Kidney (tissue), 14 donors: ENCODE results near the gene ACTR2. TPM values are rescaled to one million over a fixed set of nuclear protein-coding genes. Genes with fewer than 3 reads are reported as not detected.
A peak's percentile ranks its signal among the peaks of the same experiment; 100 is the strongest.

Experiments
- DNase-seq, 5 donors: peaks; one replicate each; pipeline ENCODE4 v3.0.0-alpha.2; 2013 to 2020
- FAIRE-seq: peaks from 2 replicates; lab custom pipeline; 2012; peaks lifted over from hg19 to GRCh38; lab: Jason Lieb, UNC
- H3K27ac ChIP-seq, 2 donors: one replicate each; pipeline ENCODE4 v1.7.0; 2013; ENCODE audit warnings: low read depth in 2 of 2, low read length in 2 of 2, inconsistent platforms in 1 of 2
- H3K27me3 ChIP-seq: one replicate; pipeline ENCODE4 v1.7.1; 2013; ENCODE audit warnings: low read length, inconsistent platforms; ENCODE audit not compliant: control insufficient read depth, insufficient read depth
- H3K36me3 ChIP-seq, 3 donors: one replicate each; pipeline versions ENCODE4 v1.7.0 to v1.7.1; 2013; ENCODE audit warnings: low read length in 3 of 3, control low read depth in 1 of 3, inconsistent platforms in 1 of 3; ENCODE audit not compliant: insufficient read depth in 3 of 3, control insufficient read depth in 2 of 3
- H3K4me1 ChIP-seq, 3 donors: one replicate each; pipeline versions ENCODE4 v1.7.0 to v1.7.1; 2013; ENCODE audit warnings: low read length in 3 of 3, inconsistent platforms in 1 of 3, low read depth in 1 of 3; ENCODE audit not compliant: control insufficient read depth in 2 of 3, insufficient read depth in 2 of 3
- H3K4me3 ChIP-seq, 3 donors: one replicate each; pipeline versions ENCODE4 v1.7.0 to v1.8.1; 2013; ENCODE audit warnings: low read length in 3 of 3, control low read depth in 1 of 3, inconsistent platforms in 1 of 3
- H3K9ac ChIP-seq, 3 donors: one replicate each; pipeline versions ENCODE4 v1.7.0 to v1.7.1; 2013; ENCODE audit warnings: low read length in 3 of 3, control low read depth in 1 of 3, inconsistent platforms in 1 of 3
- H3K9me3 ChIP-seq, 3 donors: one replicate each; pipeline versions ENCODE4 v1.7.0 to v1.7.1; 2013; ENCODE audit warnings: low read length in 3 of 3, control low read depth in 1 of 3, inconsistent platforms in 1 of 3; ENCODE audit not compliant: control insufficient read depth in 2 of 3, insufficient read depth in 1 of 3
- intact Hi-C: fragments of 100-400 bp; cut with DNase I; formaldehyde crosslinking; loops from one replicate; pipeline ENCODE4 v1.11.1; 2022
- polyA plus RNA-seq: library from polyadenylated mRNA; stranded (reverse); fragments of 350-450 nt; fragmentation: Illumina TruSeq; extraction: RNeasy Lipid Tissue Mini Kit (QIAGEN cat#74804); gene quantifications from one replicate; pipeline ENCODE4 v1.2.3, GENCODE V29; 2014; ENCODE audit warnings: low read depth, low replicate concordance; ENCODE audit not compliant: insufficient read depth
- total RNA-seq: library from RNA; stranded (reverse); fragmentation: NEBNext Ultra II Directional; extraction: Animal tissue kit (Norgen Biotek cat#: 25700); gene quantifications from one replicate; pipeline ENCODE4 v1.2.1, GENCODE V29; 2021
- TF ChIP-seq, protein P1 (sequence below): IDR thresholded peaks from 3 replicates; pipeline ENCODE4 v1.5.1; 2012; ENCODE audit warnings: mild to moderate bottlenecking, moderate library complexity, borderline replicate concordance; ENCODE audit not compliant: insufficient read depth; ENCODE audit errors: extremely low read depth
- donor health status: control.
- donor health status: control.
- donor health status: control.
- donor health status: control.
- donor health status: control.
- donor health status: DM: yes; HTN: yes; CAD: no.
- donor health status: Normal renal cell carcinoma (clear cell type).

ACTR2 gene
- total and polyA plus RNA-seq, 2 donors from 2014 or later, result 38.5 to 230 TPM

DNA sequence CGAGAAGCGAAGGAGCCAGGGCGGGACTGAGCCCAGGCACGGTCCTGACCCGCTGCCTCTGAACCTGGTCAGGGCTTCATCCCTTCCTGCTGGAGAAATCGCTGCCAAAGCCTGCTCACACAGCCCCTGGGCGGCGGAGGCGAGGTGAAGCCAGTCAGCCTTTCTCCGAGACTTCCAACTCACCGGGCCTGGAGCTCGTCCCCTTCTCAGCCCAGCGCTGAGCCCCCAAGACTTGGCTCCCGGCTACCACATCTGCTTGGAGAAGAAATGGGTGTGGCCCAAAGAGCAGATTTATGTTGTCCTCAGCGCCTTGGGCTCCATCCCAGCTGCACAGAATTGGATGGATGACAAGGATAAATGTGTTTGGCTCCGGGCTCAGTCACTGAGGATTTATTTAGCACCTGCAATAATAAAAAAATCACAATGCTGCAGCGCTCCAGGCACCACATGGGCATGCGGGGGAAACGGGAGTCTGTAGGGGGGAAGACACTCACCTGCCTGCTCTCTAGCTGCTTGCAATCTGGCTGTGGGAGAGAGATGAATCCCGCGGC is 64.9 kb downstream of the ACTR2 start:
- Histone ChIP-seq H3K9ac (no peak overlapping the region), H3K27me3 (no peaks in the 10 kb centered on the region), H3K9me3 (no peaks in the 10 kb centered on the region), H3K27ac (no peak overlapping the region), H3K4me3 (no peak overlapping the region), H3K36me3 (no peaks in the 10 kb centered on the region), H3K4me1 (no peaks in the 10 kb centered on the region)
- DNase-seq (peak in 1 of 5 donors; percentile 66), FAIRE-seq (no peak)
- TF ChIP-seq, protein P1, sequence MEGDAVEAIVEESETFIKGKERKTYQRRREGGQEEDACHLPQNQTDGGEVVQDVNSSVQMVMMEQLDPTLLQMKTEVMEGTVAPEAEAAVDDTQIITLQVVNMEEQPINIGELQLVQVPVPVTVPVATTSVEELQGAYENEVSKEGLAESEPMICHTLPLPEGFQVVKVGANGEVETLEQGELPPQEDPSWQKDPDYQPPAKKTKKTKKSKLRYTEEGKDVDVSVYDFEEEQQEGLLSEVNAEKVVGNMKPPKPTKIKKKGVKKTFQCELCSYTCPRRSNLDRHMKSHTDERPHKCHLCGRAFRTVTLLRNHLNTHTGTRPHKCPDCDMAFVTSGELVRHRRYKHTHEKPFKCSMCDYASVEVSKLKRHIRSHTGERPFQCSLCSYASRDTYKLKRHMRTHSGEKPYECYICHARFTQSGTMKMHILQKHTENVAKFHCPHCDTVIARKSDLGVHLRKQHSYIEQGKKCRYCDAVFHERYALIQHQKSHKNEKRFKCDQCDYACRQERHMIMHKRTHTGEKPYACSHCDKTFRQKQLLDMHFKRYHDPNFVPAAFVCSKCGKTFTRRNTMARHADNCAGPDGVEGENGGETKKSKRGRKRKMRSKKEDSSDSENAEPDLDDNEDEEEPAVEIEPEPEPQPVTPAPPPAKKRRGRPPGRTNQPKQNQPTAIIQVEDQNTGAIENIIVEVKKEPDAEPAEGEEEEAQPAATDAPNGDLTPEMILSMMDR, result no peak
- intact Hi-C loops, result no loop called here

- intact Hi-C loops, result no loop called here
- TF ChIP-seq, protein P1, result no peak
- no peaks in the 10 kb centered on the region for H3K36me3 ChIP-seq
- no peaks in the 10 kb centered on the region for H3K27me3 ChIP-seq
- FAIRE-seq (no peak), DNase-seq (no peak)
- no peak overlapping the region for H3K4me3 ChIP-seq
- no peak overlapping the region for H3K9ac ChIP-seq
- no peaks in the 10 kb centered on the region for H3K4me1 ChIP-seq
- H3K9me3 ChIP-seq, result no peaks in the 10 kb centered on the region
- no peak overlapping the region for H3K27ac ChIP-seq
Observed at GRCh38 chr2:65293376-65293775, 65.7 kb downstream of the ACTR2 start.

DNA sequence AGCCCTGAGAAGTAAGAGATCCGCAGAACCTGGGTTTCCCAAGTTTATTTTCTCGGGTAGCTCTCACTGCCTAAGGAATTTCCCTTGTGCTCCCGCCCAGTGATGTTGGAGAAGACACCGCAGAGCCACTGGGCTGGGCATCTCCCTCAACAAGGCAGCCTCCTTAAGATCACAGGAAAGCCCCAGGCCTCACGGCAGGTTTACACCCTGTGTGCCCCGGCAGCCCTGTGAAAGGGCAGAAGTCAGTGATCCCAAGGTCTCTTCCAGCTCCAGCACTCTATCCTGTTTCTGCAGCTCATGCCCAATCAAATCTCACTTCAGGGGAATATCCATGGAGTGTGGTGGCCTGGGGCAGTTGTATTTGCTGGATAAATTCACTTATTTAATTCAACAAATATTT is 66.5 kb downstream of the ACTR2 start:
- TF ChIP-seq, protein P1, result no peak
- FAIRE-seq (no peak), DNase-seq (no peak)
- no peaks in the 10 kb centered on the region for H3K36me3 ChIP-seq
- no peak overlapping the region for H3K4me3 ChIP-seq
- H3K9ac ChIP-seq, result no peak overlapping the region
- no peaks in the 10 kb centered on the region for H3K4me1 ChIP-seq
- no peak overlapping the region for H3K27ac ChIP-seq
- H3K9me3 ChIP-seq, result no peaks in the 10 kb centered on the region
- intact Hi-C loops, result no loop called here
- H3K27me3 ChIP-seq, result no peaks in the 10 kb centered on the region

DNA sequence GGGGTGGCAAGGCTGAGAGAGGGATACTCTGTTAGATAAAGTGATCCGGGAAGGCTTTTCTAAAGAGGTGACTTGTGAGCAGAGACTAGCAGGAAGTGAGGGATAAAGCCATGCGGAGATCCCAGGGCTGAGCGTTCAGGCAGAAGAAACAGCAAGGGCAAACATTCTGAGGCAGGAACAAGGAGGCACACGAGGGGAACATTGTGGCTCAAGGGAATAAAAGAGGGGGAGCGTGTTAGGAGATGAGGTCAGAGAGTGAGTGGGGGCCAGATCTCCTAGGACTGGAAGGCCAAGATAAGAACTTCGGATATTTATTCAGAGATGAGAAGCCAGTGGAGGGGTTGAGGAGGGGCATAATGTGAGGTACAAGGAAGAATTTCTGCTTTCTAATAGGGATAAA is 67.1 kb downstream of the ACTR2 start:
- FAIRE-seq (no peak), DNase-seq (no peak)
- no peak overlapping the region for H3K27ac ChIP-seq
- intact Hi-C loops, result no loop called here
- TF ChIP-seq, protein P1, result no peak
- no peak overlapping the region for H3K4me3 ChIP-seq
- no peaks in the 10 kb centered on the region for H3K9me3 ChIP-seq
- H3K27me3 ChIP-seq, result no peaks in the 10 kb centered on the region
- no peaks in the 10 kb centered on the region for H3K36me3 ChIP-seq
- H3K9ac ChIP-seq, result no peak overlapping the region
- H3K4me1 ChIP-seq, result no peaks in the 10 kb centered on the region
